Measurements from ENCODE around the gene SLC15A1. TPM values are rescaled to one million over a fixed set of nuclear protein-coding genes. Genes with fewer than 3 reads are reported as not detected.

Gene SLC15A1
- total RNA-seq, 2 donors from 2014 or later: 0.34 to 1.3 TPM

- TF ChIP-seq POLR2AphosphoS5 (IDR thresholded peaks at IDR 0.05): no peak
- no peak for TF ChIP-seq POLR2A (IDR thresholded peaks at IDR 0.05)
- TF ChIP-seq, protein P1, sequence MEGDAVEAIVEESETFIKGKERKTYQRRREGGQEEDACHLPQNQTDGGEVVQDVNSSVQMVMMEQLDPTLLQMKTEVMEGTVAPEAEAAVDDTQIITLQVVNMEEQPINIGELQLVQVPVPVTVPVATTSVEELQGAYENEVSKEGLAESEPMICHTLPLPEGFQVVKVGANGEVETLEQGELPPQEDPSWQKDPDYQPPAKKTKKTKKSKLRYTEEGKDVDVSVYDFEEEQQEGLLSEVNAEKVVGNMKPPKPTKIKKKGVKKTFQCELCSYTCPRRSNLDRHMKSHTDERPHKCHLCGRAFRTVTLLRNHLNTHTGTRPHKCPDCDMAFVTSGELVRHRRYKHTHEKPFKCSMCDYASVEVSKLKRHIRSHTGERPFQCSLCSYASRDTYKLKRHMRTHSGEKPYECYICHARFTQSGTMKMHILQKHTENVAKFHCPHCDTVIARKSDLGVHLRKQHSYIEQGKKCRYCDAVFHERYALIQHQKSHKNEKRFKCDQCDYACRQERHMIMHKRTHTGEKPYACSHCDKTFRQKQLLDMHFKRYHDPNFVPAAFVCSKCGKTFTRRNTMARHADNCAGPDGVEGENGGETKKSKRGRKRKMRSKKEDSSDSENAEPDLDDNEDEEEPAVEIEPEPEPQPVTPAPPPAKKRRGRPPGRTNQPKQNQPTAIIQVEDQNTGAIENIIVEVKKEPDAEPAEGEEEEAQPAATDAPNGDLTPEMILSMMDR (IDR thresholded peaks at IDR 0.05): no peak
- Histone ChIP-seq H3K4me3 (no peak overlapping the region), H3K27ac (no peak overlapping the region), H3K4me1 (replicated peaks) (no peaks in the 10 kb centered on the region), H3K36me3 (no peaks in the 10 kb centered on the region), H3K9me3 (no peaks in the 10 kb centered on the region), H3K27me3 (replicated peaks; ENCODE audit: insufficient read depth) (no peaks in the 10 kb centered on the region)
- intact Hi-C loops (cut with DNase I): loop anchor here (2.0 kb wide), 1 partner anchor 206 kb away; no protein-coding TSS in a partner anchor
- WGBS: 53% methylated on average over 4 of the region's 4 CpGs
- no peak for DNase-seq (ENCODE audit: low spot score)
Measured at GRCh38 chr13:98652721-98653462, 99.6 kb downstream of the SLC15A1 start.

DNA sequence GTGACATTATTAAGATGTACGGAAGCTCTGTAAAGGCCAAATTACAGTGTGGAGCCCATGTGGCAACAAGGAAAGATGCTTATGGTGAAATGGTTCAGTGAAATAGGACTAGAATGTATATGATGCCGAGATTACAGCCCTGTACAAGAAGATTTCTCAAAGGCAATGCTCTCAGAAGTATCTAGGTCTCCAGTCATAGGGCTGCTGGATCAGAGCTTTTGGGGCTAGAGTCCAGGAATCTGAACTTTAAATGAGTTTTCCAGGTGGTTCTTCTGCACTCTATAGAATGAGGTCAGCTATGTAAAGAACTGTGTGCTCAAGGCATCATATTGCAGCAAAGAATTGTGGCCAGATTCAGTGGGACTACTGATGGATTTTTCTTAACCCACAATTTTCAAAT, 100.2 kb downstream of the SLC15A1 start:
- no peaks in the 10 kb centered on the region for H3K4me1 ChIP-seq (replicated peaks)
- no peak for DNase-seq (ENCODE audit: low spot score)
- TF ChIP-seq, protein P1 (IDR thresholded peaks at IDR 0.05): no peak
- TF ChIP-seq POLR2A (IDR thresholded peaks at IDR 0.05) (no peak), POLR2AphosphoS5 (IDR thresholded peaks at IDR 0.05) (no peak)
- H3K36me3 ChIP-seq: no peaks in the 10 kb centered on the region
- intact Hi-C loops (cut with DNase I): loop anchor here (2.0 kb wide), 1 partner anchor 205 kb away; no protein-coding TSS in a partner anchor
- 69% methylated on average over 2 of the region's 2 CpGs for WGBS
- no peaks in the 10 kb centered on the region for H3K27me3 ChIP-seq (replicated peaks; ENCODE audit: insufficient read depth)
- no peak overlapping the region for H3K27ac ChIP-seq
- no peaks in the 10 kb centered on the region for H3K9me3 ChIP-seq
- no peak overlapping the region for H3K4me3 ChIP-seq

DNA sequence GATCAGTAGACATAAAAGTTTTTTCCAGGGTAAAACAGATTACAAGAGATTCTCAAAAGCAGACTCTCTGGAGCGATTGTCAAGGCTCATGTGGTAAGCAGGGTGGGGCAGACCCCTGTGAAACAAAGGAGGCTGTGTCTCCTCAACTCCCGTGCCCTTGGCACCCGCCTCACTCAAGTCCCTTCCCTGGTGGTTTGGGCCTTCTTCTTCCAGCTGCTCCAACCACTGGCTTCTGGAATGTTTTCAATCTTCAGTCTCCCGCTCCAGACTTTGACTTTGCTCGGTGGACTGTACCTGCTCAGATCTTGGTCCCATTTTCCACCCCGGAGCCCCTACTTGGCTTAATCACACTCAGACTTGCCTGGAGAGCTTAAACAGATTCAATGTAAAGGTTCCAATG, 100.7 kb downstream of the SLC15A1 start:
- TF ChIP-seq POLR2A (IDR thresholded peaks at IDR 0.05) (no peak), POLR2AphosphoS5 (IDR thresholded peaks at IDR 0.05) (no peak)
- TF ChIP-seq, protein P1 (IDR thresholded peaks at IDR 0.05): no peak
- Histone ChIP-seq H3K27me3 (replicated peaks; ENCODE audit: insufficient read depth) (no peaks in the 10 kb centered on the region), H3K36me3 (no peaks in the 10 kb centered on the region), H3K9me3 (no peaks in the 10 kb centered on the region), H3K4me1 (replicated peaks) (no peaks in the 10 kb centered on the region), H3K27ac (no peak overlapping the region), H3K4me3 (no peak overlapping the region)
- intact Hi-C loops (cut with DNase I): loop anchor here (2.0 kb wide), 1 partner anchor 205 kb away; no protein-coding TSS in a partner anchor
- 86% methylated on average over 6 of the region's 6 CpGs for WGBS
- DNase-seq (ENCODE audit: low spot score): no peak

- Histone ChIP-seq H3K27ac (peak overlapping the region in 1 of 2 donors; percentile 9), H3K9me3 (no peaks in the 10 kb centered on the region), H3K4me1 (replicated peaks) (no peaks in the 10 kb centered on the region), H3K36me3 (no peaks in the 10 kb centered on the region), H3K4me3 (no peak overlapping the region), H3K27me3 (replicated peaks; ENCODE audit: insufficient read depth) (no peaks in the 10 kb centered on the region)
- DNase-seq (ENCODE audit: low spot score): peak; percentile 85
- TF ChIP-seq POLR2A (IDR thresholded peaks at IDR 0.05) (no peak), POLR2AphosphoS5 (IDR thresholded peaks at IDR 0.05) (peak; percentile 89)
- TF ChIP-seq, protein P1 (IDR thresholded peaks at IDR 0.05): no peak
- WGBS: 38% methylated on average over 12 of the region's 12 CpGs
- intact Hi-C loops (cut with DNase I): no loop called here
Measured at GRCh38 chr13:98650396-98651107, 101.9 kb downstream of the SLC15A1 start.
